RWPE2 (cell line): Measurements from ENCODE around the gene SMPDL3B.

Source experiments
- ATAC-seq: fragments of 200-7000 bp; cut with Tn5 transposase; 3 replicates; pipeline ENCODE4 v1.9.1; 2021; ENCODE audit warnings: low read depth
- DNase-seq: peaks from one replicate; pipeline ENCODE4 v3.0.0-alpha.2; 2020; ENCODE audit warnings: low spot score
- H3K27ac ChIP-seq: fragments of 450-650 bp; 2 replicates; pipeline ENCODE4 v1.5.1; 2017; ENCODE audit warnings: mild to moderate bottlenecking; ENCODE audit not compliant: poor library complexity, severe bottlenecking
- H3K27me3 ChIP-seq: fragments of 250-450 bp; sonication (Bioruptor Pico); 2 replicates; pipeline ENCODE4 v1.5.1; 2021; ENCODE audit warnings: mild to moderate bottlenecking, moderate library complexity; ENCODE audit not compliant: insufficient read depth, poor library complexity, severe bottlenecking
- H3K36me3 ChIP-seq: fragments of 250-450 bp; sonication (Bioruptor Pico); 2 replicates; pipeline ENCODE4 v1.5.1; 2020; ENCODE audit warnings: low read depth, mild to moderate bottlenecking, moderate library complexity
- H3K4me1 ChIP-seq: fragments of 250-450 bp; sonication (Bioruptor Pico); 2 replicates; pipeline ENCODE4 v1.5.1; 2021; ENCODE audit warnings: mild to moderate bottlenecking, moderate library complexity; ENCODE audit not compliant: insufficient read depth, poor library complexity, severe bottlenecking
- H3K4me3 ChIP-seq: fragments of 250-450 bp; sonication (Bioruptor Pico); 2 replicates; pipeline ENCODE4 v1.5.1; 2021; ENCODE audit warnings: mild to moderate bottlenecking, moderate library complexity; ENCODE audit not compliant: severe bottlenecking
- H3K9me3 ChIP-seq: fragments of 250-450 bp; sonication (Bioruptor Pico); 2 replicates; pipeline ENCODE4 v1.5.1; 2021; ENCODE audit warnings: mild to moderate bottlenecking, moderate library complexity; ENCODE audit not compliant: severe bottlenecking
- TF ChIP-seq, protein P1 (sequence below): fragments of 450-650 bp; IDR thresholded peaks from one replicate; pipeline ENCODE4 v1.5.1; 2017; ENCODE audit warnings: mild to moderate bottlenecking, moderate library complexity; ENCODE audit not compliant: poor library complexity, severe bottlenecking

The SMPDL3B gene

DNA sequence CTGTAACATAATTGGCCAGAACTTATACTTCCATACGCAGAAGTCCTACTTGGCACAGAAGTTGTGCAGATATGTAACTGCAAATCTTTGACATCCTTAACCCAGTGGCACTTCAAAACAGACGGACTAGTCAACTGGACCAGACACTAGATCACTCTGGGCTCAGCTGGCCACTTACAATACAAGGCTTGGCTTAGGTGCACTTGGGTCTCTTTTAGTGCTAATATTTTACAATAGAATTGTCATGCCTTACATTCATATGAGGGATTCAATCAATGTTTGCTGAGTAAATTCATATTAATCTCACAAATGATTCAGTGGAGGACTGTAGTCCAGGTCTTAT lies 45.0 kb downstream of the SMPDL3B start:
- Histone ChIP-seq H3K4me1 (no peaks in the 10 kb centered on the region), H3K27me3 (no peaks in the 10 kb centered on the region), H3K27ac (no peak overlapping the region), H3K36me3 (peaks cover 34% of the 10 kb centered on the region), H3K4me3 (no peak overlapping the region), H3K9me3 (no peaks in the 10 kb centered on the region)
- no peak for DNase-seq
- no peak for ATAC-seq
- TF ChIP-seq, protein P1, sequence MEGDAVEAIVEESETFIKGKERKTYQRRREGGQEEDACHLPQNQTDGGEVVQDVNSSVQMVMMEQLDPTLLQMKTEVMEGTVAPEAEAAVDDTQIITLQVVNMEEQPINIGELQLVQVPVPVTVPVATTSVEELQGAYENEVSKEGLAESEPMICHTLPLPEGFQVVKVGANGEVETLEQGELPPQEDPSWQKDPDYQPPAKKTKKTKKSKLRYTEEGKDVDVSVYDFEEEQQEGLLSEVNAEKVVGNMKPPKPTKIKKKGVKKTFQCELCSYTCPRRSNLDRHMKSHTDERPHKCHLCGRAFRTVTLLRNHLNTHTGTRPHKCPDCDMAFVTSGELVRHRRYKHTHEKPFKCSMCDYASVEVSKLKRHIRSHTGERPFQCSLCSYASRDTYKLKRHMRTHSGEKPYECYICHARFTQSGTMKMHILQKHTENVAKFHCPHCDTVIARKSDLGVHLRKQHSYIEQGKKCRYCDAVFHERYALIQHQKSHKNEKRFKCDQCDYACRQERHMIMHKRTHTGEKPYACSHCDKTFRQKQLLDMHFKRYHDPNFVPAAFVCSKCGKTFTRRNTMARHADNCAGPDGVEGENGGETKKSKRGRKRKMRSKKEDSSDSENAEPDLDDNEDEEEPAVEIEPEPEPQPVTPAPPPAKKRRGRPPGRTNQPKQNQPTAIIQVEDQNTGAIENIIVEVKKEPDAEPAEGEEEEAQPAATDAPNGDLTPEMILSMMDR: peak; percentile 54

DNA sequence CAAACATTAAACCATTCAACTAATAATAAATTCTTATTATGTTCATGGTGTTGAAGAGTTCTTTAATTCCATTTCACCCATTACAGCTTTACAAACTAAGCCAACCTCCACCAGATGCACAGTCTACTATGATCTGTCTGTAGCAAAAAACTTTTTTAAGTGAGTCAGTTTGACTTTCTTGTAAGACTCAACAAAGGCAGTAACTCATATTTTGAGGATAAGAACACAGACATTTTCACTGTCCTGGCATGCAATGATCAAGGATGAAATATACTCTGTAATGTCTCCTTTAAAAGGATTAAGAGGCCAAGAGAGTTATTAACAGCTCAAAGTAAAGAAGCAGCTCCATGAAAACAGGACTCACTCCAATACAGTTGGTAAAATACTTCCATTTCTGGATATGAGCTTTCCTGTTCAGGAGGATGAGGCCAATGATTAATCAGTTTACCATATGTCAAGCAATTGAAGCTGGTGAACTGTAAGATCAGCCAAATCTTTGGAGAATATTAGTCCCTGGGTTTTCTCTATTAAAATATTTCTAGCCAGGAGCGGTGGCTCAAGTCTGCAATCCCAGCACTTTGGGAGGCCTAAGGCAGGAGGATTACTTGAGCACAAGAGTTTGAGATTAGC lies 45.5 kb downstream of the SMPDL3B start:
- Histone ChIP-seq H3K27ac (no peak overlapping the region), H3K4me3 (no peak overlapping the region), H3K4me1 (no peaks in the 10 kb centered on the region), H3K36me3 (peaks cover 31% of the 10 kb centered on the region), H3K9me3 (no peaks in the 10 kb centered on the region), H3K27me3 (no peaks in the 10 kb centered on the region)
- no peak for DNase-seq
- ATAC-seq: no peak
- TF ChIP-seq, protein P1: no peak

DNA sequence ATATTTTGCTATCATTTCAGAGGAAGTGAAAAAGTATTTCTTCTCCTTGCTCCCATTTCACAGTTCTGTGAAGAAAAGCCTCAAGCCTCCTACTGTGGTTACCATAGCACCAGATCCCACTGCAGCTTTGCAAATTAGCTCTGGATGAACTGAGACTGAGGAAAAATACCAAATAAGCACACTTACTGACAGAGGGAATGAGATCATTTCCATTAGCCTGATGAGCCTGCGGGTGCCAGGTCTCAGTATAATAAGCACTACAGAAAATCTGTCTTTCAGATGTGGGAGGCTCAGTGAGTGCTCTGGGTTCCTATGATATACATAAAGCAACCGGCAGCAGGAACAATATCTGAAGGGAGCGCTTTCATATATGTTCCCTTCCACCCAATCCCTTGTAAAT lies 46.3 kb downstream of the SMPDL3B start:
- Histone ChIP-seq H3K27me3 (no peaks in the 10 kb centered on the region), H3K4me3 (no peak overlapping the region), H3K9me3 (no peaks in the 10 kb centered on the region), H3K27ac (no peak overlapping the region), H3K4me1 (no peaks in the 10 kb centered on the region), H3K36me3 (peaks cover 26% of the 10 kb centered on the region)
- TF ChIP-seq, protein P1: no peak
- no peak for DNase-seq
- no peak for ATAC-seq

DNA sequence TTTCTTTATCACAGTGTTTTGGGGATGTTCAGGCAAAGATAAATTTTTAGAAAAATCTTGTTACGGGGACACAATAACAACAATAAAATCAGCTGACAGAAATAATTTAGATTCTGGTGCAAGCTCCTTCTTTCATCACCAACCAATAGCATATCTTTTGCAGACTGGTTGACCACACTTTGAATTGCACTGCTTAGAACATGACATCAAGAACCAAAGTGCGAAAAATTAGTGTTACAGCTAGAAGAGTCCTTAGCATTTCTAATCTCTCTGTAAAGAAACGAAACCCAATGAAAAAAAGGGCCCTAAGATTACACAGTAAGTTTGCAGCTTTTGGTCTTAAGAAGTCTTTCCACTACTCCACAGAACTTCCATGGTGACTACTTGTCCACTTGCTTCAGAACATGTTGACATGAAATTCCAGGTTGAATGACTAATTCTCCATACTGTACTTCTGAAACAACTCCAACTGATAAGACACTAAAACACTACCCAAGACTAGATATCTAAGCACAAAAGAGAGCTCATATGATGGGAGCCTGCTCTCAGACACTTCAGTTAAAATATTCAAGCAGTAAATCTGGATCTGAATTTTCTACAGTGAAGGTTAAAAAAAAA lies 56.2 kb downstream of the SMPDL3B start:
- peaks cover 69% of the 10 kb centered on the region for H3K36me3 ChIP-seq
- TF ChIP-seq, protein P1: no peak

DNA sequence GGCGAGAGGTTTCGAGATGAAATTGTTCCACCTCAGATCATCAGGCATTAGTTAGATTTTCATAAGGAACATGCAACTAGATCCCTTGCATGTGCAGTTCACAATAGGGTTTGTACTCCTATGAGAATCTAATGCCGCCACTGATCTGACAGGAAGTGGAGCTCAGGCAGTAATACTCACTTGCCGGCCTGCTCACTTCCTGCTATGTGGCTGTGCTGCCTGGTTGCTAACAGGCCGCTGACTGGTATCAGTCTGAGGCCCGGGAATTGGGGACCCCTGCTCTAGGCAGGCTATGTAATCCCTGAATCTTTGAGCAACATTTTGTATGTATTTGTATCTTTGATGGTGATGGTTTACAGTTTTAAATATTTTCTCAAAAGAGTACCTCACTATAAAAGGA lies 57.5 kb downstream of the SMPDL3B start:
- H3K27me3 ChIP-seq: no peaks in the 10 kb centered on the region
- no peak overlapping the region for H3K27ac ChIP-seq
- TF ChIP-seq, protein P1: no peak
- DNase-seq (no peak), ATAC-seq (no peak)
- peaks cover 76% of the 10 kb centered on the region for H3K36me3 ChIP-seq
- no peaks in the 10 kb centered on the region for H3K4me1 ChIP-seq
- no peaks in the 10 kb centered on the region for H3K9me3 ChIP-seq
- no peak overlapping the region for H3K4me3 ChIP-seq

More for the DNA sequence above, 56.2 kb downstream of the SMPDL3B start:
- Histone ChIP-seq H3K27ac (no peak overlapping the region), H3K27me3 (no peaks in the 10 kb centered on the region), H3K4me3 (no peak overlapping the region), H3K9me3 (no peaks in the 10 kb centered on the region), H3K4me1 (no peaks in the 10 kb centered on the region)
- DNase-seq (no peak), ATAC-seq (no peak)
